Stimulated activated CD4-positive, alpha-beta T cell treated with anti-CD3 and anti-CD28 coated beads, Interleukin-15, amount 100 ng/mL, for 48 hours (primary cell): ENCODE measurements around the gene SCGB1D1.

Experiments used
- DNase-seq, 2 donors: peaks; one replicate each; pipeline ENCODE4 v3.0.0-alpha.2; 2020; ENCODE audit warnings: low read depth in 2 of 2

SCGB1D1 gene, protein sequence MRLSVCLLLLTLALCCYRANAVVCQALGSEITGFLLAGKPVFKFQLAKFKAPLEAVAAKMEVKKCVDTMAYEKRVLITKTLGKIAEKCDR

DNA sequence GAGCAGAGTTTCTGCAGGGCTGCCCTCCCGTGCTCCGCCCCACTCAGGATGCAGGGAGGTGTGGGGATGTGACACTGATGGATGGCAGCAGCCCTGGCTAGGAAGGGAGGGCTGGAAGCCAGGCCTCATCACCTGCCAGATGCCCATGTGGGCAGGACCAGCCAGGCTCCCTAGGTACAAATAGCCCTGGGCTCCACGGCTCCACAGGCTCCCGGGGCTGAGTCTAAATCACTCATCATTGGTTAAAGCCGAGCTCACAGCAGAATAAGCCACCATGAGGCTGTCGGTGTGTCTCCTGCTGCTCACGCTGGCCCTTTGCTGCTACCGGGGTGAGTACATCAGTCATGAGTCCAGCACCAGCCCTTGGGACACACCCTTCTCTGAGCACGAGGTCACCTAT is at the start of gene SCGB1D1:
Gene SCGB1D1 (plus strand): TSS at position 206 of the 400 bp plus-strand sequence. CDS start 69 bp downstream, at position 275.
- no peak for DNase-seq

DNA sequence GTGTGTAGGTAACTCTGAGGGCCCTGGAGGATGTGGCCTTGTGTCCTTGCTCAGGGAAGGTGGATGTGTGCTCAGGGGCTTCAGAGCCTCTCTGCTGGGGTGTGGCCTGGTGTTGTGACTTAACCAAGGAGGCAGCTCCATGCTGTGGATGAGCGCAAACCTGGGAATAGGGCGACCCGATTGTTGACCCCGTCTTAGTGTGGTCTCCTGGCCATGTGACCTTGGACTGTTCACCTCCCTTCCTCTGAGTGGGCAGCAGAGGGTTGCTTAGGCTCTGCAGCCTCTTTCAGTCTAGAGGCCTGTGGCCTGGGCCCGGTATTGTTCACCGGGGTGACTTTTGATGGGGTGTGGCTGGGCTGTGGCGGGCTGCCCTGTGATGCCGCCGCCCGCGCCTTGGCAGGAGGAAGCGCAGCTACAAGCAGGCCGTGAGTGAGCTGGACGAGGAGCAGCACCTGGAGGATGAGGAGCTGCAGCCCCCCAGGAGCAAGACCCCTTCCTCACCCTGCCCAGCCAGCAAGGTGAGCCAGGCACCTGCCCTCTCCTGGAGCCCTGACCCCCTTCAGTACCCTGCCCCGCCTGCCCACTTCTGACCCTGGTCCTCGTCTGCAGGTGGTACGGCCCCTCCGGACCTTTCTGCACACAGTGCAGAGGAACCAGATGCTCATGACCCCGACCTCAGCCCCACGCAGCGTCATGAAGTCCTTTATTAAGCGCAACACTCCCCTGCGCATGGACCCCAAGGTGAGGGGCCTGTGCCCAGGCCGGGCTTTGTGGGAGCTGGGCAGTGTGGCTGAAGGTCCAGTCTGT is 49.5 kb upstream of the SCGB1D1 start:
- no peak for DNase-seq

- no peak for DNase-seq
Measured at GRCh38 chr11:62141111-62142042, 48.6 kb upstream of the SCGB1D1 start.

- no peak for DNase-seq
Measured at GRCh38 chr11:62142043-62142375, 48.0 kb upstream of the SCGB1D1 start.

- no peak for DNase-seq
Measured at GRCh38 chr11:62142921-62143320, 47.1 kb upstream of the SCGB1D1 start.

GRCh38 chr11:62143727-62144126 is 46.3 kb upstream of the SCGB1D1 start:
- no peak for DNase-seq

- no peak for DNase-seq
Measured at GRCh38 chr11:62144641-62145255, 45.3 kb upstream of the SCGB1D1 start.

- DNase-seq: no peak
Measured at GRCh38 chr11:62145261-62145871, 44.6 kb upstream of the SCGB1D1 start.

DNA sequence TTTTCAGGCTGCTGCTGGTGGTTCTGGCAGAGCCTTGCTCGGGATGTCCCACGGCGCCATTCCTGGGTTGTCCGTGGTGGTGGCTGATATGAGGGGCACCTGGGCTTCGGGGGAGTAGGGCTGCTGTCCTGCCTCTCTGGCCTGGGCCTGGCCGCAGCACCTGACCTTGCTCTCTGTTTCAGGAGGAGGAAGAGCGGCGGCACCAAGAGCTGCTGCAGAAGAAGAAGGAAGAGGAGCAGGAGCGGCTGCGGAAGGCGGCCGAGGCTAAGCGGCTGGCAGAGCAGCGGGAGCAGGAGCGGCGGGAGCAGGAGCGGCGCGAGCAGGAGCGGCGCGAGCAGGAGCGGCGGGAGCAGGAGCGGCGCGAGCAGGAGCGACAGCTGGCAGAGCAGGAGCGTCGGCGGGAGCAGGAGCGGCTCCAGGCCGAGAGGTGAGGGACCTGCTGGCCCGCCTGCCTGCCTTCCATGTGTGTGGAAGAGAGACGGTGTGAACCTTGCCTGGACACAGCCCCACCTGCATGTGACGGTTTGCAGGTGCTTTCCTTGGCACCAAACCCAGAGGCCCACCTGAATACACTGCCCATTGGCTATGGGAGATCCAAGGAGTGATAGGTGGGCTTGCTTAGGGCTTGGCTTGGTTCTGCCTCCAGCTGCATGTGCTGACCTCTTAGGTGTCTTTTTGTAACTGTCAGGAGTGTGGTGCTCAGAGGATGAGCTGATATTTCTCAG is 43.4 kb upstream of the SCGB1D1 start:
- no peak for DNase-seq

DNA sequence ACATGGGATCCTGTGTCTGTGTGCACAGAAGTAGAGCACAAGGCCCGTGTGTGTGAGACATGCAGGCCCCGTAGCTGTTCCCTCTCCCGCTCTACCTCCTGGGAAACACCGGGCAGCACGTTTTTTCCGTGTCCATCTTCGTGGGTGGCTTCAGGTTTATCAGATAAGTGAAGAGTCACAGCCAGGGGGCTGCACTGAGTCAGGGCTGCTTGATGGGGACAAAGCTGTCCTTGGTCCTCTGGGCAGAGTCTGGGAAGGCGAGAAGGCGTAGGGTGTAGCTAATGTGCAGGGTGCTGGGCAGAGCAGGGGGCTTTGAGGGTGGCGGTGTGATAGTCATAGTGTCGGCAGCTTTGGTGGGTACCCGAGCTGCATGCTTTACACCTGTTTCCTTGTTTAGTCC is 42.5 kb upstream of the SCGB1D1 start:
- no peak for DNase-seq

- DNase-seq: no peak
Measured at GRCh38 chr11:62148271-62148980, 41.6 kb upstream of the SCGB1D1 start.

DNA sequence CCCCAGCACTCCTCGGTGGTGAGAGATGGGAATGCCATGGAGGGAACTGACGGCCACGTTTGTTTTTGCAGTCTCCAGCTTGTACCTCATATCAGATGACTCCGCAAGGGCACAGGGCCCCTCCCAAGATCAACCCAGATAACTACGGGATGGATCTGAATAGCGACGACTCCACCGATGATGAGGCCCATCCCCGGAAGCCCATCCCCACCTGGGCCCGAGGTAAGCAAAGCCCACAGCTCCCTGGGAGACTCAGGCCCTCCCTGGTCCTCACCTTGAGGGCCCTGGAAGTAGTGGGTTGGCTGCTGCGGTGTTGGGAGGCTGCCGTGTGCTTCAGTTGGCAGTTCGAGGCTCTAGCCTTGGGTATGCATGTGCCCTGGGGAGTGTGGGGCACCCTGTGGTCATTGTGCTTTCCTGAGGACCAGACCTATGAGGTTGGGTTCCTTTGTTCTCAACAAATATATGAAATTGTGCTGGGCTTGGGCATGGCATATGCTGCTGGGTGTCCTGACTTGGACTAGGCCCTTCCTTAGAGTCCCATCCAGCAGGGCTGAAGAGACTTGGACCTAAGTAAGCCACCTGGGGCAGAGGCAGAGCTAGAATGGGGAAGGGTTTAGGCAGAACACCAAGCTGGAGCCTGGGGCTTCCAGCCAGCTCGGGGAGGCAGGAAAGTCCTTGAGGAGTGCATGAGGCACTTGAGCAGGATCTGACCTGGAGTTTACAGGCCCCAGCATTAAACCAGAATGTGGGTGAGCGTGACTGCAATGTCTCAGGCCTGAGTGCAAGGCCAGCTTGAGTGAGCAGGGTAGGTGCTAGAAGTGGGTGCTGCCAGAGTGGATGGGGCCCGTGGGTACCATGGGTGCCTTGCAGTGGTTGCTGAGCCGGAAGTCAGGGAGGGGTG is 39.8 kb upstream of the SCGB1D1 start:
- no peak for DNase-seq

GRCh38 chr11:62150887-62151736 is 38.9 kb upstream of the SCGB1D1 start:
- DNase-seq: no peak

DNA sequence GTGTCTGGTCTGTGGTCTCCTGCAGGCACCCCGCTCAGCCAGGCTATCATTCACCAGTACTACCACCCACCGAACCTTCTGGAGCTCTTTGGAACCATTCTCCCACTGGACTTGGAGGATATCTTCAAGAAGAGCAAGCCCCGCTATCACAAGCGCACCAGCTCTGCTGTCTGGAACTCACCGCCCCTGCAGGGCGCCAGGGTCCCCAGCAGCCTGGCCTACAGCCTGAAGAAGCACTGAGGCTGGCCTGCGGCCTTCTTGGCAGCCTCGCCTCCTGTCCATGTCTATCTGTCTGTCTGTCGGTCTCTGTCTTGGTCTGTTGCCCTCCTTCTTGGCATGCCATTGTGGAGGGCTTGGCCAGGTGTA is 38.3 kb upstream of the SCGB1D1 start:
- DNase-seq: no peak

DNA sequence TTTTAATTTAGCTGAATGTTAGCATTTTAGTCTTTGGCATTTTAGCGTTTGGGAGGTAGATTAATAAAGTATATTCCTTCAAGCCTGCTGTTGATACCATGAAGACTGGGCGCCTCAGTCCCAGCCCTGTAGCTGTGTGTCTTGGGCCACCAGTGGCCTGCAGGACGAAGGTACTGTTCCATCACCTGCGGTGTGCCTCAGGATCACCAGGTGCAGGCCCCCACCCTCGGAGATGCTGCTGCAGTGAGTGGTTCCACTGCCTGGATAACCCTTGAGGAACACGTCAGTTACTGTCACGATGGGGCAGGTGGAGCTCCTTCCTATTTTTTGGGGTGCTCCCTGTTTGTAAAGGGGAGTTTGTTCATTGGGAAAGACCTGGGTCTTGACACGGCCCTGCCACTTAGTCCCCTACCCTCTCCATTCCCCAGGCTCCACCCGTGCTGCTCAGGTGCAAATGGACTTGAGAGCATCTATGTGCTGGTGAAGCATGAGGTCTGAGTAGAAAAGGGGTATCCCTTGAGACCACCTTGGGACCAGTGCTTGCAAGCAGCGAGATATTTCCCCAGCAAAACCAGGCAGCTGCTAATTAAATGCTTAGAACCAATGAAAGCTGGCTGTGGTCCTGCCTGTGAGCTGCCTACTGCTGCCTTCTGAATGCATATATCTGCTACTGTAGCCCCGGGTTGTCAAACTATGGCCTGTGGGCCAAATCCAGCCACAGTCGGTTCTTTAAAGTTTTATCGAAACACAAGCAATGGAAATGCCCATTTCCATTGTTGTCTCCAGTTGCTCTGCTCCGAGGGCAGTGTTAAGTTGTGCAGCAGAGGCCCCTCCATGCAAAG is 37.5 kb upstream of the SCGB1D1 start:
- no peak for DNase-seq

GRCh38 chr11:62153087-62153395 is 37.0 kb upstream of the SCGB1D1 start:
- no peak for DNase-seq

DNA sequence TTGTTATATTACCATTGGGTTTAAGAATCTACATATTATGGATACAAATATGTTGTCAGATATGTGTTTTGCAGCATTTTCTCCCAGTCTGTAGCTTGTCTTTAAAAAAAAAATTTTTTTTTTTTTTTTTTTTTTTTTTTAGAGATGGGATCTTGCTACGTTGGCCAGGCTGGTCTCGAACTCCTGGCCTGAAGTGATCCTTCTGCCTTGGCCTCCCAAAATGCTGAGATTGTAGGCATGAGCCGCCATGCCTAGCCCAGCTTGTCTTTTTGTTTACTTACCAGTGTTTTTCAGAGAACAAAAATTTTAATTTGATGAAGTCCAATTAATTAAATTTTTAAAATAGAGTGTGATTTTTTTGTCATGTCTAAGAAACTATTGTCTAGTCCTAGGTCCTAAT is 36.4 kb upstream of the SCGB1D1 start:
- no peak for DNase-seq

- no peak for DNase-seq
Measured at GRCh38 chr11:62157603-62158002, 32.4 kb upstream of the SCGB1D1 start.
